Measurements from ENCODE around the gene HNRNPAB.

The HNRNPAB gene

DNA sequence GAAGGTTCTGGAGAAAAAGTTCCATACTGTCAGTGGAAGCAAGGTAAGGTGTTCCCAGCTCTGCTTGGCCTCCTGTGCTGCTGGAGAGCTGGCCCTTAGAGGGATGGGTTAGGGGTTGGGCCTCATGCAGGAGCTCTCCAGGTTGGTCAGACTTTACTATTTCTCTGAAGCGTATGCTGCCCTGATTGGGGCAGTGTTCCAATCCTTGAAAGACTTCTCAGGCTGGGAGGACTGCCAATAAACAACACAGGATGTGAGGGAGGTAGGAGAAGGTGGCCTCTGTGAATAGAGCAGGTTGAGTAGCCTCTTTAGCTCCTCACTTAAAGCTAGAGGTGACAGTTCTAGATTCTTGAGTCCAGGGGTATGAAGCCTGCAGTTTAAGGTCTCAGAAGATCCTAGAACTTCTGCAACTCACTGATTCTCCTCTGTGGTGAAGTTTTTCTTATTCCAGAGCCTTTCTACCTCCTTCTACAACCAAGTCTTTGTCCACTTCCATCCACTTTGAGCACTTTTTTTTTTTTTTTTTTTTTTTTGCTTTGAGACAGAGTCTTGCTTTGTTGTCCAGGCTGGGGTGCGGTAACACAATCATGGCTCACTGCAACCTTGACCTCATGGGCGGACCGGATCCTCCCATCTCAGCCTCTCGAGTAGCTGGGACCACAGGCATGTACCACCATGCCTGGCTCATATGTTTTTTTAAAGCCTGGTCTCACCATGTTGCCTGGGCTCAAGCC is 3.0 kb downstream of the HNRNPAB start:
- Histone ChIP-seq H3K36me3 (ENCODE audit: control insufficient read depth in 2 of 2, insufficient read depth in 1 of 2, low read length in 2 of 2) (peaks cover 20 to 71% of the 10 kb centered on the region in 2 experiments), H3K27ac (ENCODE audit: extremely low read depth, low read depth, low read length) (peak overlapping the region; percentile 42), H3K4me1 (ENCODE audit: control insufficient read depth, insufficient read depth, low read length) (peaks cover 6% of the 10 kb centered on the region; the same call in 1 of the 2 replicates), H3K9me3 (ENCODE audit: control insufficient read depth, insufficient read depth, low read depth, low read length) (no peaks in the 10 kb centered on the region), H3K4me3 (ENCODE audit: low read depth, low read length) (no peak overlapping the region)
- TF ChIP-seq ZNF274 (IDR thresholded peaks at IDR 0.05; ENCODE audit: low read length) (no peak), ZNF274 (tag by site-specific recombination; IDR thresholded peaks at IDR 0.05; ENCODE audit: borderline replicate concordance) (no peak), ZNF600 (tag by site-specific recombination; IDR thresholded peaks at IDR 0.05) (0 out of 2 replicates have a peak, but pooled peaks have one; percentile 22), ZSCAN30 (tag by site-specific recombination; IDR thresholded peaks at IDR 0.05) (peak; percentile 71; the same call in 1 of the 2 replicates), REPIN1 (tag by site-specific recombination; IDR thresholded peaks at IDR 0.05; ENCODE audit: low read depth) (no peak), FEZF1 (tag by site-specific recombination; IDR thresholded peaks at IDR 0.05) (no peak), SP2 (tag by site-specific recombination; IDR thresholded peaks at IDR 0.05) (peak; percentile 61), ZNF121 (tag by site-specific recombination; IDR thresholded peaks at IDR 0.05) (peak; percentile 49; the same call in 1 of the 2 replicates), ZFHX2 (tag by site-specific recombination; conservative IDR thresholded peaks at IDR 0.05) (no peak), ZNF24 (tag by site-specific recombination; IDR thresholded peaks at IDR 0.05) (no peak), ZBTB8A (tag by site-specific recombination; IDR thresholded peaks at IDR 0.05) (no peak), IKZF3 (tag by site-specific recombination; IDR thresholded peaks at IDR 0.05) (0 out of 2 replicates have a peak, but pooled peaks have one; percentile 23)
- TF ChIP-seq, protein P1, sequence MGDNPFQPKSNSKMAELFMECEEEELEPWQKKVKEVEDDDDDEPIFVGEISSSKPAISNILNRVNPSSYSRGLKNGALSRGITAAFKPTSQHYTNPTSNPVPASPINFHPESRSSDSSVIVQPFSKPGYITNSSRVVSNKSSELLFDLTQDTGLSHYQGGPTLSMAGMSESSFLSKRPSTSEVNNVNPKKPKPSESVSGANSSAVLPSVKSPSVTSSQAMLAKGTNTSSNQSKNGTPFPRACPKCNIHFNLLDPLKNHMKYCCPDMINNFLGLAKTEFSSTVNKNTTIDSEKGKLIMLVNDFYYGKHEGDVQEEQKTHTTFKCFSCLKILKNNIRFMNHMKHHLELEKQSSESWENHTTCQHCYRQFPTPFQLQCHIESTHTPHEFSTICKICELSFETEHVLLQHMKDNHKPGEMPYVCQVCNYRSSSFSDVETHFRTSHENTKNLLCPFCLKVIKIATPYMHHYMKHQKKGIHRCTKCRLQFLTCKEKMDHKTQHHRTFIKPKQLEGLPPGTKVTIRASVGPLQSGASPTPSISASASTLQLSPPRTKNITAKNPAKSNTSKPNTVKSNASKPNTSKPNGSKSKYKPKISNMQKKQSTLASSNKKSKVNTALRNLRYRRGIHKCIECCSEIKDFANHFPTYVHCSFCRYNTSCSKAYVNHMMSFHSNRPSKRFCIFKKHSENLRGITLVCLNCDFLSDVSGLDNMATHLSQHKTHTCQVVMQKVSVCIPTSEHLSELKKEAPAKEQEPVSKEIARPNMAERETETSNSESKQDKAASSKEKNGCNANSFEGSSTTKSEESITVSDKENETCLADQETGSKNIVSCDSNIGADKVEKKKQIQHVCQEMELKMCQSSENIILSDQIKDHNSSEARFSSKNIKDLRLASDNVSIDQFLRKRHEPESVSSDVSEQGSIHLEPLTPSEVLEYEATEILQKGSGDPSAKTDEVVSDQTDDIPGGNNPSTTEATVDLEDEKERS (tag by site-specific recombination; IDR thresholded peaks at IDR 0.05): no peak
- TF ChIP-seq, protein P2, sequence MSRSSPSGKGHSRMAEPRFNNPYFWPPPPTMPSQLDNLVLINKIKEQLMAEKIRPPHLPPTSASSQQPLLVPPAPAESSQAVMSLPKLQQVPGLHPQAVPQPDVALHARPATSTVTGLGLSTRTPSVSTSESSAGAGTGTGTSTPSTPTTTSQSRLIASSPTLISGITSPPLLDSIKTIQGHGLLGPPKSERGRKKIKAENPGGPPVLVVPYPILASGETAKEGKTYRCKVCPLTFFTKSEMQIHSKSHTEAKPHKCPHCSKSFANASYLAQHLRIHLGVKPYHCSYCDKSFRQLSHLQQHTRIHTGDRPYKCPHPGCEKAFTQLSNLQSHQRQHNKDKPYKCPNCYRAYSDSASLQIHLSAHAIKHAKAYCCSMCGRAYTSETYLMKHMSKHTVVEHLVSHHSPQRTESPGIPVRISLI (tag by site-specific recombination; IDR thresholded peaks at IDR 0.05): peak; percentile 80; the same call in 1 of the 2 replicates
- TF ChIP-seq, protein P3, sequence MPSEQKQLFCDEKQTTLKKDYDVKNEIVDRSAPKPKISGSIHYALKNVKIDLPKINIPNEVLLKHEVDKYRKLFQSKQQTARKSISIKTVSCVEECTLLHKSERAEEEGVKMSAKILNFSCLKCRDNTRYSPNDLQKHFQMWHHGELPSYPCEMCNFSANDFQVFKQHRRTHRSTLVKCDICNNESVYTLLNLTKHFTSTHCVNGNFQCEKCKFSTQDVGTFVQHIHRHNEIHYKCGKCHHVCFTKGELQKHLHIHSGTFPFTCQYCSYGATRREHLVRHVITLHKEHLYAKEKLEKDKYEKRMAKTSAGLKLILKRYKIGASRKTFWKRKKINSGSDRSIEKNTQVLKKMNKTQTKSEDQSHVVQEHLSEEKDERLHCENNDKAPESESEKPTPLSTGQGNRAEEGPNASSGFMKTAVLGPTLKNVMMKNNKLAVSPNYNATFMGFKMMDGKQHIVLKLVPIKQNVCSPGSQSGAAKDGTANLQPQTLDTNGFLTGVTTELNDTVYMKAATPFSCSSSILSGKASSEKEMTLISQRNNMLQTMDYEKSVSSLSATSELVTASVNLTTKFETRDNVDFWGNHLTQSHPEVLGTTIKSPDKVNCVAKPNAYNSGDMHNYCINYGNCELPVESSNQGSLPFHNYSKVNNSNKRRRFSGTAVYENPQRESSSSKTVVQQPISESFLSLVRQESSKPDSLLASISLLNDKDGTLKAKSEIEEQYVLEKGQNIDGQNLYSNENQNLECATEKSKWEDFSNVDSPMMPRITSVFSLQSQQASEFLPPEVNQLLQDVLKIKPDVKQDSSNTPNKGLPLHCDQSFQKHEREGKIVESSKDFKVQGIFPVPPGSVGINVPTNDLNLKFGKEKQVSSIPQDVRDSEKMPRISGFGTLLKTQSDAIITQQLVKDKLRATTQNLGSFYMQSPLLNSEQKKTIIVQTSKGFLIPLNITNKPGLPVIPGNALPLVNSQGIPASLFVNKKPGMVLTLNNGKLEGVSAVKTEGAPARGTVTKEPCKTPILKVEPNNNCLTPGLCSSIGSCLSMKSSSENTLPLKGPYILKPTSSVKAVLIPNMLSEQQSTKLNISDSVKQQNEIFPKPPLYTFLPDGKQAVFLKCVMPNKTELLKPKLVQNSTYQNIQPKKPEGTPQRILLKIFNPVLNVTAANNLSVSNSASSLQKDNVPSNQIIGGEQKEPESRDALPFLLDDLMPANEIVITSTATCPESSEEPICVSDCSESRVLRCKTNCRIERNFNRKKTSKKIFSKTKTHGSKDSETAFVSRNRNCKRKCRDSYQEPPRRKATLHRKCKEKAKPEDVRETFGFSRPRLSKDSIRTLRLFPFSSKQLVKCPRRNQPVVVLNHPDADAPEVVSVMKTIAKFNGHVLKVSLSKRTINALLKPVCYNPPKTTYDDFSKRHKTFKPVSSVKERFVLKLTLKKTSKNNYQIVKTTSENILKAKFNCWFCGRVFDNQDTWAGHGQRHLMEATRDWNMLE (tag by site-specific recombination; conservative IDR thresholded peaks at IDR 0.05; ENCODE audit: low read depth): no peak
- ChIA-PET POLR2A (interaction anchor here (0.6 to 1.7 kb wide), 4 partner anchors 13 to 35 kb away, joined by 3 to 4 read pairs (median 4); partner anchors contain the start of gene PHYKPL), CTCF (interaction anchor here (0.6 to 1.0 kb wide), 3 partner anchors 21 to 138 kb away, joined by 3 to 4 read pairs (median 3); no protein-coding TSS in a partner anchor)

Data from HEK293 (cell line).